GM12878 (cell line): ENCODE results near the gene COL23A1. TPM values are rescaled to one million over a fixed set of nuclear protein-coding genes. Genes with fewer than 3 reads are reported as not detected.

Source experiments
- ATAC-seq: fragments of 200-7000 bp; cut with Tn5 transposase; 3 replicates; pipeline ENCODE4 v1.9.1; 2020; ENCODE audit warnings: mild to moderate bottlenecking, moderate library complexity
- BruUV-seq: library from RNA; stranded (reverse); fragments of 400-500 nt; replicated peaks from 2 replicates; lab custom pipeline; 2021; lab: Mats Ljungman, UMichigan
- CTCF ChIA-PET: fragments of 300-600 bp; sonication (Branson Sonifier 250); formaldehyde crosslinking; extraction: SDS; loops from one replicate; lab custom pipeline; 2021; ENCODE audit warnings: inconsistent platforms; lab: Yijun Ruan, JAX
- POLR2A ChIA-PET: fragments of 350-600 bp; formaldehyde crosslinking; extraction: SDS; loops from one replicate; lab custom pipeline; 2021; ENCODE audit warnings: inconsistent platforms; lab: Charles Lee
- RAD21 ChIA-PET: fragments of 300-600 bp; sonication (Branson Sonifier 250); formaldehyde crosslinking; loops from one replicate; lab custom pipeline; 2023; ENCODE audit warnings: antibody characterized with exemption; ENCODE audit not compliant: unreplicated experiment; lab: Charles Lee
- SMC1A ChIA-PET: fragments of 300-600 bp; sonication (Branson Sonifier 250); formaldehyde crosslinking; loops from one replicate; lab custom pipeline; 2023; ENCODE audit not compliant: unreplicated experiment, uncharacterized antibody; lab: Charles Lee
- DNase-seq: peaks from one replicate; pipeline ENCODE4 v3.0.0-alpha.2; 2011; ENCODE audit warnings: low read depth, low spot score
- FAIRE-seq: peaks from 3 replicates; lab custom pipeline; 2011; peaks lifted over from hg19 to GRCh38; lab: Jason Lieb, UNC
- H2AFZ ChIP-seq: 2 replicates; pipeline ENCODE4 v1.6.0; 2011; ENCODE audit warnings: low read depth, low read length, control low read depth; ENCODE audit not compliant: control insufficient read depth
- H3K27ac ChIP-seq: 2 replicates; pipeline ENCODE4 v1.5.1; 2011; ENCODE audit warnings: control low read depth; ENCODE audit not compliant: control insufficient read depth, insufficient read depth
- H3K27me3 ChIP-seq, 2 experiments: replicated peaks in 1 of 2; 2 replicates each; pipeline versions ENCODE4 v1.6.0 to v1.6.1; 2011; ENCODE audit warnings: low read length in 1 of 2; ENCODE audit not compliant: control insufficient read depth in 2 of 2, insufficient read depth in 2 of 2
- H3K36me3 ChIP-seq, 2 experiments: 2 replicates each; pipeline ENCODE4 v1.5.1; 2011; ENCODE audit warnings: low read length in 1 of 2; ENCODE audit not compliant: control insufficient read depth in 2 of 2, insufficient read depth in 2 of 2
- H3K4me1 ChIP-seq: 2 replicates; pipeline ENCODE4 v1.6.1; 2011; ENCODE audit warnings: mild to moderate bottlenecking, low read length, moderate library complexity, mixed read lengths; ENCODE audit not compliant: control insufficient read depth, insufficient read depth
- H3K4me2 ChIP-seq: 2 replicates; pipeline ENCODE4 v1.6.0; 2011; ENCODE audit warnings: control low read depth; ENCODE audit not compliant: control insufficient read depth, insufficient read depth
- H3K4me3 ChIP-seq: fragments of 200-600 bp; sonication (generic); 2 replicates; pipeline ENCODE4 v1.5.1; 2016
- H3K79me2 ChIP-seq: 2 replicates; pipeline ENCODE4 v1.6.0; 2011; ENCODE audit warnings: low read length; ENCODE audit not compliant: control insufficient read depth, insufficient read depth
- H3K9ac ChIP-seq: 2 replicates; pipeline ENCODE4 v1.8.0; 2011; ENCODE audit warnings: low read length, control low read depth, mixed read lengths; ENCODE audit not compliant: control insufficient read depth, insufficient read depth
- H3K9me3 ChIP-seq: replicated peaks from 3 replicates; pipeline ENCODE4 v1.5.1; 2011; ENCODE audit warnings: mild to moderate bottlenecking, low read length; ENCODE audit not compliant: control insufficient read depth, insufficient read depth
- H4K20me1 ChIP-seq: 2 replicates; pipeline ENCODE4 v1.6.0; 2011; ENCODE audit not compliant: control insufficient read depth, insufficient read depth
- EED ChIP-seq: sonication (generic); IDR thresholded peaks from 2 replicates; pipeline ENCODE4 v1.6.1; 2016; ENCODE audit warnings: antibody characterized with exemption, low read depth
- IKZF1 ChIP-seq: fragments of 450-650 bp; conservative IDR thresholded peaks from 2 replicates; pipeline ENCODE4 v1.6.1; 2017; ENCODE audit warnings: antibody characterized with exemption, mild to moderate bottlenecking
- MTA2 ChIP-seq: fragments of 450-650 bp; IDR thresholded peaks from 2 replicates; pipeline ENCODE4 v1.6.1; 2016; ENCODE audit warnings: low read depth, mild to moderate bottlenecking, moderate library complexity
- PAX8 ChIP-seq: fragments of 450-650 bp; IDR thresholded peaks from 2 replicates; pipeline ENCODE4 v1.6.1; 2017; ENCODE audit warnings: mild to moderate bottlenecking, moderate library complexity
- RAD21 ChIP-seq: IDR thresholded peaks from 2 replicates; pipeline ENCODE4 v1.6.1; 2011; ENCODE audit warnings: mild to moderate bottlenecking, low read depth, low read length, moderate library complexity; ENCODE audit not compliant: insufficient read depth
- RUNX3 ChIP-seq: IDR thresholded peaks from 2 replicates; pipeline ENCODE4 v1.6.1; 2012; ENCODE audit warnings: low read length, inconsistent platforms
- SMC3 ChIP-seq: IDR thresholded peaks from 2 replicates; pipeline ENCODE4 v1.6.1; 2011; ENCODE audit warnings: low read length, improper control_type of control experiment, borderline replicate concordance
- SUPT20H ChIP-seq: IDR thresholded peaks from 2 replicates; pipeline ENCODE4 v1.6.1; 2011; ENCODE audit warnings: low read depth, mild to moderate bottlenecking, low read length, moderate library complexity, borderline replicate concordance; ENCODE audit not compliant: control insufficient read depth
- TCF3 ChIP-seq: IDR thresholded peaks from 2 replicates; pipeline ENCODE4 v1.6.1; 2012; ENCODE audit warnings: low read depth, mild to moderate bottlenecking, low read length, borderline replicate concordance; ENCODE audit not compliant: insufficient read depth
- ZNF274 ChIP-seq: IDR thresholded peaks from one replicate; pipeline ENCODE4 v1.8.0; 2011; ENCODE audit not compliant: insufficient read length, insufficient read depth
- WGBS: methylation state at CpG from one replicate; pipeline ENCODE4 v1.1.6; 2016; ENCODE audit warnings: low lambda C conversion rate; ENCODE audit not compliant: insufficient replicate concordance, insufficient coverage; ENCODE audit errors: missing lambda C conversion rate; 5-methylcytosine and 5-hydroxymethylcytosine counted together
- in situ Hi-C: fragments of 300-500 bp; cut with MboI; formaldehyde crosslinking; loops from 9 replicates; pipeline ENCODE4 v1.14.3; 2018; ENCODE audit warnings: mixed read lengths
- intact Hi-C: fragments of 100-400 bp; cut with micrococcal nuclease; formaldehyde crosslinking; loops from one replicate; pipeline ENCODE4 v1.14.2; 2022; ENCODE audit not compliant: unreplicated experiment
- polyA plus RNA-seq, 11 experiments: library from polyadenylated mRNA; depleted of rRNA in 4 of 11; unstranded in 6 of 11; stranded (reverse) in 5 of 11; fragments of >200 nt; fragmentation: Nextera tagmentation in 4 of 11; fragmentation: Illumina TruSeq in 1 of 11; extraction: Ambion mirVana in 4 of 11; extraction: Trizol in 1 of 11; gene quantifications; 1 replicate in 1 of 11; 2 replicates in 10 of 11; pipeline versions ENCODE4 v1.2.1 to v1.2.3, GENCODE V29; 2011 to 2016; ENCODE audit warnings: inconsistent platforms in 2 of 11, missing spikeins in 2 of 11, low read depth in 1 of 11
- total RNA-seq, 4 experiments: library from RNA; depleted of rRNA in 3 of 4; stranded (reverse); fragments of >200 nt in 3 of 4; fragmentation: Illumina TruSeq in 1 of 4; extraction: Trizol in 1 of 4; gene quantifications; 2 replicates each; pipeline versions ENCODE4 v1.2.1 to v1.2.3, GENCODE V29; 2013 to 2021
- TF ChIP-seq, protein P1 (sequence below): IDR thresholded peaks from 2 replicates; pipeline ENCODE4 v1.6.1; 2011; ENCODE audit warnings: borderline replicate concordance, low read depth, mild to moderate bottlenecking, moderate library complexity, low read length; ENCODE audit not compliant: insufficient read depth, poor library complexity, severe bottlenecking
- TF ChIP-seq, protein P2 (sequence below): fragments of 150-350 bp; IDR thresholded peaks from 2 replicates; pipeline ENCODE4 v1.6.1; 2014; ENCODE audit warnings: mild to moderate bottlenecking, low read depth, low read length
- TF ChIP-seq, protein P3 (sequence below): fragments of 450-650 bp; IDR thresholded peaks from 2 replicates; pipeline ENCODE4 v1.6.1; 2018; ENCODE audit warnings: mild to moderate bottlenecking, low read depth, moderate library complexity; ENCODE audit not compliant: partially characterized antibody
- TF ChIP-seq, protein P4 (sequence below): IDR thresholded peaks from 2 replicates; pipeline ENCODE4 v1.6.1; 2012; ENCODE audit warnings: mild to moderate bottlenecking, low read depth, low read length

Gene COL23A1
- total and polyA plus RNA-seq, 10 of the 15 experiments (the other 5 are each of a cell fraction or from before 2014, with no cell fraction given) = 0.03 to 0.83 (median 0.09) TPM; not detected in 5

DNA sequence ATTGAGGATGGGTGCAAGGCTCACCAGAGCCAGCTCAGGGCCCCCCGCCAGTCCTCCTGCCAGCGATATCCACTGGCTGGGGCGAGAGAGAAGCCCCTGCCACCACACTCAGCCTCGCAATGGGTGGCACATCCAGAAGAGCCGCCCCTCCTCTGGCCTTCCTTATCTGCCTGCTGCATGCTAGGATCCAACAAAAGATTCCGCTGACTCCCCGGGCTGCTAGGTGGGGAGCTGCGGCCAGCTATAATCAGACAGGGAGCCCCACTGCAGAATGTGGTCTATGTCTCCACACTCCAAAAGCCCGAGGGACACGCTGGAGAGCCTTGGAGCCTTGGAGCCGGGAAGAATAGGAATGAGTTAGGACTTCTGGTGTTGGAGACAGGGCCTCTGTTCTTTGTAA lies 32.8 kb downstream of the COL23A1 start:
- in situ Hi-C loops = no loop called here
- RAD21 ChIA-PET = no interaction called here

More for the DNA sequence above, 32.8 kb downstream of the COL23A1 start:
- ChIA-PET SMC1A (interaction anchor here (0.5 kb wide), 1 partner anchor 313 kb away, joined by 3 read pairs; no protein-coding TSS in a partner anchor), POLR2A (no interaction called here), CTCF (no interaction called here)
- no peaks in the 10 kb centered on the region for H3K79me2 ChIP-seq
- no peaks in the 10 kb centered on the region for H3K4me1 ChIP-seq
- H2AFZ ChIP-seq = no peak overlapping the region
- H3K4me3 ChIP-seq = no peak overlapping the region
- DNase-seq (no peak), FAIRE-seq (no peak), ATAC-seq (no peak)
- no peak overlapping the region for H3K4me2 ChIP-seq
- no peak overlapping the region for H3K9ac ChIP-seq
- intact Hi-C loops = no loop called here
- WGBS = 58% methylated on average over 11 of the region's 11 CpGs
- no peak overlapping the region for H3K27ac ChIP-seq
- no peaks in the 10 kb centered on the region for H3K36me3 ChIP-seq
- no peaks in the 10 kb centered on the region for H3K9me3 ChIP-seq
- TF ChIP-seq MTA2 = no peak
- TF ChIP-seq EED = no peak
- TF ChIP-seq ZNF274 = no peak
- TF ChIP-seq TCF3 = no peak
- TF ChIP-seq, protein P1, sequence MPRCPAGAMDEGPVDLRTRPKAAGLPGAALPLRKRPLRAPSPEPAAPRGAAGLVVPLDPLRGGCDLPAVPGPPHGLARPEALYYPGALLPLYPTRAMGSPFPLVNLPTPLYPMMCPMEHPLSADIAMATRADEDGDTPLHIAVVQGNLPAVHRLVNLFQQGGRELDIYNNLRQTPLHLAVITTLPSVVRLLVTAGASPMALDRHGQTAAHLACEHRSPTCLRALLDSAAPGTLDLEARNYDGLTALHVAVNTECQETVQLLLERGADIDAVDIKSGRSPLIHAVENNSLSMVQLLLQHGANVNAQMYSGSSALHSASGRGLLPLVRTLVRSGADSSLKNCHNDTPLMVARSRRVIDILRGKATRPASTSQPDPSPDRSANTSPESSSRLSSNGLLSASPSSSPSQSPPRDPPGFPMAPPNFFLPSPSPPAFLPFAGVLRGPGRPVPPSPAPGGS = no peak
- TF ChIP-seq, protein P2, sequence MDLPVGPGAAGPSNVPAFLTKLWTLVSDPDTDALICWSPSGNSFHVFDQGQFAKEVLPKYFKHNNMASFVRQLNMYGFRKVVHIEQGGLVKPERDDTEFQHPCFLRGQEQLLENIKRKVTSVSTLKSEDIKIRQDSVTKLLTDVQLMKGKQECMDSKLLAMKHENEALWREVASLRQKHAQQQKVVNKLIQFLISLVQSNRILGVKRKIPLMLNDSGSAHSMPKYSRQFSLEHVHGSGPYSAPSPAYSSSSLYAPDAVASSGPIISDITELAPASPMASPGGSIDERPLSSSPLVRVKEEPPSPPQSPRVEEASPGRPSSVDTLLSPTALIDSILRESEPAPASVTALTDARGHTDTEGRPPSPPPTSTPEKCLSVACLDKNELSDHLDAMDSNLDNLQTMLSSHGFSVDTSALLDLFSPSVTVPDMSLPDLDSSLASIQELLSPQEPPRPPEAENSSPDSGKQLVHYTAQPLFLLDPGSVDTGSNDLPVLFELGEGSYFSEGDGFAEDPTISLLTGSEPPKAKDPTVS = no peak
- TF ChIP-seq SMC3 = no peak
- no peak for TF ChIP-seq IKZF1
- TF ChIP-seq, protein P3, sequence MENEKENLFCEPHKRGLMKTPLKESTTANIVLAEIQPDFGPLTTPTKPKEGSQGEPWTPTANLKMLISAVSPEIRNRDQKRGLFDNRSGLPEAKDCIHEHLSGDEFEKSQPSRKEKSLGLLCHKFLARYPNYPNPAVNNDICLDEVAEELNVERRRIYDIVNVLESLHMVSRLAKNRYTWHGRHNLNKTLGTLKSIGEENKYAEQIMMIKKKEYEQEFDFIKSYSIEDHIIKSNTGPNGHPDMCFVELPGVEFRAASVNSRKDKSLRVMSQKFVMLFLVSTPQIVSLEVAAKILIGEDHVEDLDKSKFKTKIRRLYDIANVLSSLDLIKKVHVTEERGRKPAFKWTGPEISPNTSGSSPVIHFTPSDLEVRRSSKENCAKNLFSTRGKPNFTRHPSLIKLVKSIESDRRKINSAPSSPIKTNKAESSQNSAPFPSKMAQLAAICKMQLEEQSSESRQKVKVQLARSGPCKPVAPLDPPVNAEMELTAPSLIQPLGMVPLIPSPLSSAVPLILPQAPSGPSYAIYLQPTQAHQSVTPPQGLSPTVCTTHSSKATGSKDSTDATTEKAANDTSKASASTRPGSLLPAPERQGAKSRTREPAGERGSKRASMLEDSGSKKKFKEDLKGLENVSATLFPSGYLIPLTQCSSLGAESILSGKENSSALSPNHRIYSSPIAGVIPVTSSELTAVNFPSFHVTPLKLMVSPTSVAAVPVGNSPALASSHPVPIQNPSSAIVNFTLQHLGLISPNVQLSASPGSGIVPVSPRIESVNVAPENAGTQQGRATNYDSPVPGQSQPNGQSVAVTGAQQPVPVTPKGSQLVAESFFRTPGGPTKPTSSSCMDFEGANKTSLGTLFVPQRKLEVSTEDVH = no peak
- TF ChIP-seq RUNX3 = no peak
- no peak for TF ChIP-seq PAX8
- no peak for TF ChIP-seq SUPT20H
- TF ChIP-seq, protein P4, sequence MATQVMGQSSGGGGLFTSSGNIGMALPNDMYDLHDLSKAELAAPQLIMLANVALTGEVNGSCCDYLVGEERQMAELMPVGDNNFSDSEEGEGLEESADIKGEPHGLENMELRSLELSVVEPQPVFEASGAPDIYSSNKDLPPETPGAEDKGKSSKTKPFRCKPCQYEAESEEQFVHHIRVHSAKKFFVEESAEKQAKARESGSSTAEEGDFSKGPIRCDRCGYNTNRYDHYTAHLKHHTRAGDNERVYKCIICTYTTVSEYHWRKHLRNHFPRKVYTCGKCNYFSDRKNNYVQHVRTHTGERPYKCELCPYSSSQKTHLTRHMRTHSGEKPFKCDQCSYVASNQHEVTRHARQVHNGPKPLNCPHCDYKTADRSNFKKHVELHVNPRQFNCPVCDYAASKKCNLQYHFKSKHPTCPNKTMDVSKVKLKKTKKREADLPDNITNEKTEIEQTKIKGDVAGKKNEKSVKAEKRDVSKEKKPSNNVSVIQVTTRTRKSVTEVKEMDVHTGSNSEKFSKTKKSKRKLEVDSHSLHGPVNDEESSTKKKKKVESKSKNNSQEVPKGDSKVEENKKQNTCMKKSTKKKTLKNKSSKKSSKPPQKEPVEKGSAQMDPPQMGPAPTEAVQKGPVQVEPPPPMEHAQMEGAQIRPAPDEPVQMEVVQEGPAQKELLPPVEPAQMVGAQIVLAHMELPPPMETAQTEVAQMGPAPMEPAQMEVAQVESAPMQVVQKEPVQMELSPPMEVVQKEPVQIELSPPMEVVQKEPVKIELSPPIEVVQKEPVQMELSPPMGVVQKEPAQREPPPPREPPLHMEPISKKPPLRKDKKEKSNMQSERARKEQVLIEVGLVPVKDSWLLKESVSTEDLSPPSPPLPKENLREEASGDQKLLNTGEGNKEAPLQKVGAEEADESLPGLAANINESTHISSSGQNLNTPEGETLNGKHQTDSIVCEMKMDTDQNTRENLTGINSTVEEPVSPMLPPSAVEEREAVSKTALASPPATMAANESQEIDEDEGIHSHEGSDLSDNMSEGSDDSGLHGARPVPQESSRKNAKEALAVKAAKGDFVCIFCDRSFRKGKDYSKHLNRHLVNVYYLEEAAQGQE = no peak
- TF ChIP-seq RAD21 = no peak
- H3K27me3 ChIP-seq = no peaks in the 10 kb centered on the region
- BruUV-seq = no TSS peak
- H4K20me1 ChIP-seq = no peaks in the 10 kb centered on the region
